GM18858 (cell line): Measurements from ENCODE around the gene SERPINB1.

Experiments used
- ATAC-seq: cut with Tn5 transposase; IDR thresholded peaks from one replicate; pipeline ENCODE4 v1.9.1; 2021; ENCODE audit not compliant: unreplicated experiment

The SERPINB1 gene

GRCh38 chr6:2795162-2795561, 46.5 kb downstream of the SERPINB1 start:
- ATAC-seq = no peak

GRCh38 chr6:2794171-2794730, 47.4 kb downstream of the SERPINB1 start:
- ATAC-seq = no peak

- ATAC-seq = no peak
These were observed 48.0 kb downstream of the SERPINB1 start for GRCh38 chr6:2793534-2794151.

- ATAC-seq = no peak
These were observed 49.1 kb downstream of the SERPINB1 start for GRCh38 chr6:2792330-2793110.

GRCh38 chr6:2791450-2791974, 50.2 kb downstream of the SERPINB1 start:
- ATAC-seq = no peak

- no peak for ATAC-seq
These were observed 50.8 kb downstream of the SERPINB1 start for GRCh38 chr6:2790588-2791449.

- ATAC-seq = no peak
These were observed 55.4 kb downstream of the SERPINB1 start for GRCh38 chr6:2786269-2786668.

GRCh38 chr6:2784930-2785329, 56.7 kb downstream of the SERPINB1 start:
- no peak for ATAC-seq

- no peak for ATAC-seq
These were observed 57.6 kb downstream of the SERPINB1 start for GRCh38 chr6:2784061-2784460.

- ATAC-seq = no peak
These were observed 58.3 kb downstream of the SERPINB1 start for GRCh38 chr6:2783188-2783963.

GRCh38 chr6:2782825-2783187, 58.9 kb downstream of the SERPINB1 start:
- ATAC-seq = no peak

- no peak for ATAC-seq
These were observed 59.3 kb downstream of the SERPINB1 start for GRCh38 chr6:2782356-2782708.
